ENCODE results near the gene PSMB5. TPM values are rescaled to one million over a fixed set of nuclear protein-coding genes. Genes with fewer than 3 reads are reported as not detected.

Gene PSMB5
- polyA plus RNA-seq (2013, experiment 1 of 2), result 155 TPM
- 156 TPM for polyA plus RNA-seq (2013, experiment 2 of 2)

DNA sequence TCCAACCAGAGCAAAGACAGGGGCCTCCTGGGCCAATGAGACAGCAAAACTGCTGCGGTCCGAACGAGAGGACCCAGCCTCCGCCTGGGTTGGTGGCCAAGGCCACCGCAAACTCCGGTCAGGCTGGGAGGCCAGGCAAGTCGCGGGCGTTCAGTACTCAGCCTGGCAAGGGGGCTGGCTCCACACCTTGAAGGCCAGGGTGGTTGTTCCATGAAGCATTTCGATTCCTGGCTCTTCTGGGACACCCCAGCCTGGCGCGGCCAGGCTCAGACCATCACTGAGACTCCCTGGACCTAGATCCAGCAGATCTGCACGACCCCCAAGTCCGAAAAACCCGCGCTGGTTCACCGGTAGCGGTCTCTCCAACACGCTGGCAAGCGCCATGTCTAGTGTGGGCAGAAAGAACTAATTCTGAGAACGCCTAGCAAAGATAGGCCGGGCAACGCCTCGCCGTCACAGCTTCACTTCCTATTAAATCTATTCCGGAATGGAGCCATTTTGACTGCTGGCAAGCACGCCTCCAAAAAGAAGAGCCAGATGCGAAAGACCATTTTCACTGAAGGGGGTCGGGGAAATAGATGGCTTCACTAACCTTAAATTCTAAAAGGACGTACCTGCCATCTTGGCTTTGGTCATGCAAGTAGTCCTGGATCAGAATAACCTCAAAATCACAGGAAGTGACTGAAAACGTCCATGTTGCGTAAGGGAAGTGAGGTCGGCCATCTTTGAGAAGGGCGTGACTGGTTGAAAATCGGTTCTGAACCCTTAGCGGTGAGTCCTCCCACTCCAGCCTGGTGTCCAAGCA lies at the start of gene PSMB5:
Gene PSMB5 (minus strand): TSS at position 403 of the 805 bp plus-strand sequence. CDS start 19 bp downstream, at position 384.
- peak within 1 kb of the TSS; percentile 90 for H2BK15ac ChIP-seq (ENCODE audit: low read depth, poor library complexity, severe bottlenecking)
- peak; percentile 96 for DNase-seq
- H3K36me3 ChIP-seq (ENCODE audit: control insufficient read depth in 1 of 2, insufficient read depth in 2 of 2, low read depth in 1 of 2, low read length in 2 of 2), result peaks cover 21 to 28% of the 10 kb centered on the region in 2 experiments
- H3K18ac ChIP-seq (ENCODE audit: low read depth in 1 of 2, low read length in 2 of 2), result peak within 1 kb of the TSS; percentile 90 to 98
- peak within 1 kb of the TSS; percentile 67 for H2AFZ ChIP-seq (ENCODE audit: low read depth, low read length)
- H3K9ac ChIP-seq (ENCODE audit: low read length), result peak within 1 kb of the TSS; percentile 99
- H4K8ac ChIP-seq (ENCODE audit: low read length), result peak within 1 kb of the TSS; percentile 99
- WGBS, result under 1% methylated on average over 36 of the region's 36 CpGs
- peak within 1 kb of the TSS; percentile 89 for H3K4me2 ChIP-seq (ENCODE audit: low read length, poor library complexity, severe bottlenecking)
- peak within 1 kb of the TSS; percentile 99 for H2AK5ac ChIP-seq (ENCODE audit: low read length, severe bottlenecking)
- H3K4me3 ChIP-seq (ENCODE audit: insufficient read depth in 1 of 2, low read depth in 1 of 2, low read length in 2 of 2), result peak within 1 kb of the TSS; percentile 93 to 95
- H3K23ac ChIP-seq (ENCODE audit: low read length in 2 of 2), result no peak within 1 kb of the TSS
- H2BK120ac ChIP-seq (ENCODE audit: low read depth, low read length), result peak within 1 kb of the TSS; percentile 99
- H2BK5ac ChIP-seq (ENCODE audit: low read depth, low read length, poor library complexity, severe bottlenecking), result peak within 1 kb of the TSS; percentile 90
- no peak within 1 kb of the TSS for H2BK12ac ChIP-seq (ENCODE audit: low read length in 2 of 2)
- peaks cover 7% of the 10 kb centered on the region for H3K4me1 ChIP-seq (ENCODE audit: control insufficient read depth, insufficient read depth, low read depth, low read length)
- peak within 1 kb of the TSS; percentile 98 to 99 for H3K4ac ChIP-seq (ENCODE audit: low read depth in 1 of 2, low read length in 2 of 2)
- H3K27me3 ChIP-seq (ENCODE audit: control insufficient read depth in 1 of 2, insufficient read depth in 1 of 2, low read length in 2 of 2), result no peaks in the 10 kb centered on the region
- no peaks in the 10 kb centered on the region for H3K9me3 ChIP-seq (ENCODE audit: control insufficient read depth, low read length)
- peak within 1 kb of the TSS; percentile 79 to 86 for H3K14ac ChIP-seq (ENCODE audit: low read length in 2 of 2)
- peak within 1 kb of the TSS; percentile 99 for H4K91ac ChIP-seq (ENCODE audit: low read length)
- peaks cover 5% of the 10 kb centered on the region for H3K79me1 ChIP-seq (replicated peaks; ENCODE audit: low read length, poor library complexity, severe bottlenecking)
- peak within 1 kb of the TSS; percentile 98 for H3K27ac ChIP-seq (ENCODE audit: low read length, poor library complexity, severe bottlenecking)

DNA sequence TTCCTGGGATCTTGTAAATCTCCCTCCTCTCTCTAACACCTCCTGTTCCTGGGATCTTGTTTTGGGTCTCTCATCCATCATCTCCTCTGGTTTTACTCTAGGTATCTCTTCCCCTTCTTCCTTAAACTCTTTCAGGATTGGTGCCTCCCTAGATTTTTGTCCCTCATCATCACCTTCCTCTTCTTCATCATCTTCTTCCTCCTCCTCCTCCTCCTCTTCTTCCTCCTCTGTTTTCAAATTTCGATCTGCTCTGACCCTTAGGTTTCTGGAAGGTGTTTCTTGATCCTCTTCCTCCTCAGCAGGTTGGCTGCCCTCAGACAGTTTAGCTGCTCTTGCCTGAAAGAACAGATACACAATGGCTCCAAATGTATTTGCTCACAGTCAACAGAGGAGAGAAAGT lies 45.8 kb upstream of the PSMB5 start:
- WGBS, result 100% methylated on average over 1 of the region's 1 CpG
- no peak for DNase-seq

DNA sequence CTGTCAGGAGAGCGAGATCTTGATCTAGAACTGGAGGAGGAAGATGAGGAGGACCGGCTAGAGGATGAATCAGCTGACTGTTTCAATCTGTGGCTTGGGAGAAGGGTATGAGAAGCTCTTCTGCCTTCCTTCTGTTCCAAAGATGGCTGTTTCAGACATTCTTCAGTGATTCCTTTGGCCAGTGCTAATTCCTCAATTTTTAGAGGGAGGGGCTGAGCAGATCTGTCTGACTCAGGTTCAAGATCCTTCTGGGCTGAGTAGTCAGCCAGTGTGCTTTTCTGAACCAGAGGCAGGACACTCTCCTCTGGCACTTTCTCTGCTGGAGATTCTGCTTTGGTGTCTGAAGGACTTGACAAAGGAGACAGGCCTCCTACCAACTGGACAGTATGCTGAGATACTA lies 45.0 kb upstream of the PSMB5 start:
- Histone ChIP-seq H3K4me3 (ENCODE audit: insufficient read depth in 1 of 2, low read depth in 1 of 2, low read length in 2 of 2) (peak overlapping the region in 1 of 2 experiments; percentile 46), H3K9ac (ENCODE audit: low read length) (peak overlapping the region; percentile 87), H3K4me1 (ENCODE audit: control insufficient read depth, insufficient read depth, low read depth, low read length) (peaks cover 9% of the 10 kb centered on the region), H3K14ac (ENCODE audit: low read length in 2 of 2) (no peak overlapping the region), H2BK120ac (ENCODE audit: low read depth, low read length) (no peak overlapping the region), H2AK5ac (ENCODE audit: low read length, severe bottlenecking) (no peak overlapping the region), H3K4me2 (ENCODE audit: low read length, poor library complexity, severe bottlenecking) (no peak overlapping the region), H3K4ac (ENCODE audit: low read depth in 1 of 2, low read length in 2 of 2) (peak overlapping the region in 1 of 2 experiments; percentile 39), H2BK15ac (ENCODE audit: low read depth, poor library complexity, severe bottlenecking) (no peak overlapping the region), H4K8ac (ENCODE audit: low read length) (no peak overlapping the region), H2BK12ac (ENCODE audit: low read length in 2 of 2) (peak overlapping the region; percentile 31 to 57), H3K23ac (ENCODE audit: low read length in 2 of 2) (no peak overlapping the region), H3K9me3 (ENCODE audit: control insufficient read depth, low read length) (no peaks in the 10 kb centered on the region), H3K36me3 (ENCODE audit: control insufficient read depth in 1 of 2, insufficient read depth in 2 of 2, low read depth in 1 of 2, low read length in 2 of 2) (peaks cover 34 to 95% of the 10 kb centered on the region in 2 experiments), H3K27ac (ENCODE audit: low read length, poor library complexity, severe bottlenecking) (peak overlapping the region; percentile 83), H3K27me3 (ENCODE audit: control insufficient read depth in 1 of 2, insufficient read depth in 1 of 2, low read length in 2 of 2) (no peaks in the 10 kb centered on the region), H2AFZ (ENCODE audit: low read depth, low read length) (no peak overlapping the region), H3K18ac (ENCODE audit: low read depth in 1 of 2, low read length in 2 of 2) (peak overlapping the region in 1 of 2 experiments; percentile 34), H2BK5ac (ENCODE audit: low read depth, low read length, poor library complexity, severe bottlenecking) (no peak overlapping the region), H4K91ac (ENCODE audit: low read length) (no peak overlapping the region), H3K79me1 (replicated peaks; ENCODE audit: low read length, poor library complexity, severe bottlenecking) (peaks cover 11% of the 10 kb centered on the region)
- no peak for DNase-seq
- WGBS, result 81% methylated on average over 2 of the region's 2 CpGs

More for the DNA sequence above, 45.8 kb upstream of the PSMB5 start:
- Histone ChIP-seq H3K9me3 (ENCODE audit: control insufficient read depth, low read length) (no peaks in the 10 kb centered on the region), H3K14ac (ENCODE audit: low read length in 2 of 2) (no peak overlapping the region), H2AFZ (ENCODE audit: low read depth, low read length) (no peak overlapping the region), H3K18ac (ENCODE audit: low read depth in 1 of 2, low read length in 2 of 2) (no peak overlapping the region), H3K9ac (ENCODE audit: low read length) (peak overlapping the region; percentile 87), H2AK5ac (ENCODE audit: low read length, severe bottlenecking) (no peak overlapping the region), H3K4me2 (ENCODE audit: low read length, poor library complexity, severe bottlenecking) (no peak overlapping the region), H2BK15ac (ENCODE audit: low read depth, poor library complexity, severe bottlenecking) (no peak overlapping the region), H3K23ac (ENCODE audit: low read length in 2 of 2) (no peak overlapping the region), H3K79me1 (replicated peaks; ENCODE audit: low read length, poor library complexity, severe bottlenecking) (peaks cover 11% of the 10 kb centered on the region), H4K91ac (ENCODE audit: low read length) (no peak overlapping the region), H2BK12ac (ENCODE audit: low read length in 2 of 2) (no peak overlapping the region), H3K4me1 (ENCODE audit: control insufficient read depth, insufficient read depth, low read depth, low read length) (peaks cover 9% of the 10 kb centered on the region), H3K4me3 (ENCODE audit: insufficient read depth in 1 of 2, low read depth in 1 of 2, low read length in 2 of 2) (no peak overlapping the region), H3K36me3 (ENCODE audit: control insufficient read depth in 1 of 2, insufficient read depth in 2 of 2, low read depth in 1 of 2, low read length in 2 of 2) (peaks cover 38 to 90% of the 10 kb centered on the region in 2 experiments), H4K8ac (ENCODE audit: low read length) (no peak overlapping the region), H3K27ac (ENCODE audit: low read length, poor library complexity, severe bottlenecking) (no peak overlapping the region), H3K27me3 (ENCODE audit: control insufficient read depth in 1 of 2, insufficient read depth in 1 of 2, low read length in 2 of 2) (no peaks in the 10 kb centered on the region), H3K4ac (ENCODE audit: low read depth in 1 of 2, low read length in 2 of 2) (no peak overlapping the region), H2BK120ac (ENCODE audit: low read depth, low read length) (no peak overlapping the region), H2BK5ac (ENCODE audit: low read depth, low read length, poor library complexity, severe bottlenecking) (no peak overlapping the region)

DNA sequence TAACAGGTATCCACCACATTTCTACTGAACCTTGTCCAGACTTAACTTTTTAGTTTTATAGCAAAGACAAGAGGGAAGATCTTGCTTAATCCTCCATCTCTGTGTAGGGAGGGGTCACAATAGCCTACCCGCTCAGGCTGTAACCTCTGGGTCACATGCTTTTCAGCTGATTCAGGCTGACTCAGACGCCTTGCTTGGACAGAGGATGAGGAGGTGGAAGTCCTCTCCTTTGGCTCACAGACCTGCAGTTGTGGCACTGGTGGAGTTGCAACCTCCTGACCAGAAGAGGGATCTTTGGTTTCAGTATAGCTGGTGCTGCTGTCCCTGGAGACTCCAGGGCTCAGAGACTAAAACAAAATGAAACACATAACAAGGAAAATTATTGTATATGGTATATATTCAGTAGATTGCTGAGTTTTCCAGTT lies 44.0 kb upstream of the PSMB5 start:
- no peak overlapping the region for H2AK5ac ChIP-seq (ENCODE audit: low read length, severe bottlenecking)
- H3K14ac ChIP-seq (ENCODE audit: low read length in 2 of 2), result no peak overlapping the region
- H3K4ac ChIP-seq (ENCODE audit: low read depth in 1 of 2, low read length in 2 of 2), result no peak overlapping the region
- H3K4me2 ChIP-seq (ENCODE audit: low read length, poor library complexity, severe bottlenecking), result no peak overlapping the region
- 1% methylated on average over 2 of the region's 2 CpGs for WGBS
- no peak overlapping the region for H3K18ac ChIP-seq (ENCODE audit: low read depth in 1 of 2, low read length in 2 of 2)
- H3K4me3 ChIP-seq (ENCODE audit: insufficient read depth in 1 of 2, low read depth in 1 of 2, low read length in 2 of 2), result peak overlapping the region in 1 of 2 experiments; percentile 48
- peaks cover 13% of the 10 kb centered on the region for H3K79me1 ChIP-seq (replicated peaks; ENCODE audit: low read length, poor library complexity, severe bottlenecking)
- no peak overlapping the region for H2BK120ac ChIP-seq (ENCODE audit: low read depth, low read length)
- H3K27ac ChIP-seq (ENCODE audit: low read length, poor library complexity, severe bottlenecking), result peak overlapping the region; percentile 83
- peak; percentile 97 for DNase-seq
- peak overlapping the region; percentile 79 for H2BK5ac ChIP-seq (ENCODE audit: low read depth, low read length, poor library complexity, severe bottlenecking)
- H3K4me1 ChIP-seq (ENCODE audit: control insufficient read depth, insufficient read depth, low read depth, low read length), result peaks cover 9% of the 10 kb centered on the region
- H4K91ac ChIP-seq (ENCODE audit: low read length), result no peak overlapping the region
- no peaks in the 10 kb centered on the region for H3K27me3 ChIP-seq (ENCODE audit: control insufficient read depth in 1 of 2, insufficient read depth in 1 of 2, low read length in 2 of 2)
- no peak overlapping the region for H4K8ac ChIP-seq (ENCODE audit: low read length)
- H3K9ac ChIP-seq (ENCODE audit: low read length), result peak overlapping the region; percentile 87
- H3K23ac ChIP-seq (ENCODE audit: low read length in 2 of 2), result no peak overlapping the region
- no peak overlapping the region for H2AFZ ChIP-seq (ENCODE audit: low read depth, low read length)
- H3K9me3 ChIP-seq (ENCODE audit: control insufficient read depth, low read length), result no peaks in the 10 kb centered on the region
- no peak overlapping the region for H2BK15ac ChIP-seq (ENCODE audit: low read depth, poor library complexity, severe bottlenecking)
- no peak overlapping the region for H2BK12ac ChIP-seq (ENCODE audit: low read length in 2 of 2)
- peaks cover 27 to 95% of the 10 kb centered on the region in 2 experiments for H3K36me3 ChIP-seq (ENCODE audit: control insufficient read depth in 1 of 2, insufficient read depth in 2 of 2, low read depth in 1 of 2, low read length in 2 of 2)

Data from mesenchymal stem cell (in vitro differentiated cells and primary cell).